Stimulated activated CD4-positive, alpha-beta T cell treated with anti-CD3 and anti-CD28 coated beads, Interleukin-12 subunit alpha, Interleukin-12 subunit beta, amount 100 ng/mL, for 24 hours (primary cell): Measurements from ENCODE around the gene GPN3.
A peak's percentile ranks its signal among the peaks of the same experiment; 100 is the strongest.
"Not testable (repeated sequence)": the region's sequence is repeated elsewhere in the genome, so short reads cannot be mapped to it uniquely, and the experiment has no call there.

Experiments used
- DNase-seq, 2 experiments: peaks; one replicate each; pipeline ENCODE4 v3.0.0-alpha.2; 2020; ENCODE audit warnings: low read depth in 2 of 2

GPN3 gene

GRCh38 chr12:110468214-110469048 lies at the start of gene GPN3, which contains the start of gene FAM216A:
TSS of gene GPN3 (minus strand) at chr12:110468257. CDS start at chr12:110468203, 54 bp downstream.
TSS of gene FAM216A (plus strand) at chr12:110468845. CDS start at chr12:110468876, 31 bp downstream.
- DNase-seq: peak; percentile 89 to 91

DNA sequence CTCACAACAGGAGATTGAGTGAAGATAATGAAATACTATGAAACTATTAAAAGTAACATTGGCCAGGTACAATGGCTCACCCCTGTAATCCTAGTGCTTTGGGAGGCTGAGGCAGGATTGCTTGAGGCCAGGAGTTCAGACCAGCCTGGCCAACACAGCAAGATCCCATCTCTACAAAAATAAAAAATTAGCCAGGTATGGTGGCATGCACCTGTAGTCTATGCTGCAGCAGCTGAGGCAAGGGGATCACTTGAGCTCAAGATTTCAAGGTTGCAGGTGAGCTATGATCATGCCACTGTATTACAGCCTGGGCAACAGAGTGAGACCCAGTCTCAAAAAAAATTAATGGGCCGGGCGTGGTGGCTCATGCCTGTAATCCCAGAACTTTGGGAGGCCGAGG lies 48.9 kb upstream of the GPN3 start:
- DNase-seq: no peak

DNA sequence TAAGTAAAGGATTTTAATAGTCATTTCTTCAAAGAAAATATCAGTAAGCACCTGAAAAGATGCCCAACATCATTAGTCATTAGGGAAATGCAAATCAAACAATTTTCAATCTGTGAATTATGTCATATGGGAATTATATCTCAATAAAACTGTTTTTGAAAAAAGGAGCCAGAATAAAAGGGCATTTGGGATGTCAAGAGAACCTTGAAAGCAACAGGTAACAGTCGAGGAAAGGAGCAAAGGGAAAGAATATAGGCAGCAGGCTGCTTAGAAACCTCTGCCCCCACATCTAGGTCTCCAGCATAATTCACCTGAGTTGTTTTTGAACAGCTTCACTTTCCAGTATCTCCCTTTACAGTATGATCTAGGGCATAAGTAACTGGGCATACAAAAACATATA lies 46.3 kb upstream of the GPN3 start:
- no peak for DNase-seq

DNA sequence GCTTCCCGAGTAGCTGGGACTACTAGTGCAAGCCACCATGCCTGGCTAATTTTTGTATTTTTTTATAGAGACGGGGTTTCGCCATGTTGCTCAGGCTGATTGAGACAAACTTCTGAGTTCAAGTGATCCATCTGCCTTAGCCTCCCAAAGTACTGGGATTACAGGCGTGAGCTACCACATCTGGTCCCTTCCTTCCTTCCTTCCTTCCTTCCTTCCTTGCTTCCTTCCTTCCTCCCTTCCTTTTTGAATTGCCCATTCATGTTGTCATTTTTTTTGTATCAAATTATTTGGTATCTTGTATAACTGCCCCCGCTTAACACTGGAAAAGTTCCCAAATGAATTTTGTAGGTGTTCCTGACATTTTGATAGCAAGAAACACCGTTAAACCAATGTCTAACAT lies 45.8 kb upstream of the GPN3 start:
- DNase-seq: no peak

- no peak for DNase-seq
These were observed 40.1 kb upstream of the GPN3 start for GRCh38 chr12:110508071-110508586.

- no peak for DNase-seq
These were observed 37.3 kb upstream of the GPN3 start for GRCh38 chr12:110505332-110505731.

DNA sequence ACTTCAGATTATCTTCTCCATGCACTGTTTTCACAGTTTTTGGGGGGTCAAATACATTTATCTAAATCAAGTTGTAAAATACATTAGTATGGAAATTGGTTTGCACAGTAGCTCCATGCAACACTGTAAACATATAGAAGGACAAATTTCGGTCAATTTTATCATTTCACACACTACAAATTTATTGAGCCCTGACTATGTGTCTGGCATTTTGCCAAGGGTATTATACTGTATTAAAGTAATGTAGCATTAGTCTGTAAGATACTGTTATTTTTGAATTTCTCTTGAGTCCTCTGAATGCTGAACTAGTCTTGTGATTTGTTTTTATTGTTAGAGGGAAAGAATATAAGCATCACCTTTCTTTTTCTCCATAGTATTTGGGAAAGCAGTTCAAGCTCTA lies 35.4 kb upstream of the GPN3 start:
- DNase-seq: no peak

- peak; percentile 96 to 97 for DNase-seq
These were observed 34.0 kb upstream of the GPN3 start, which contains the start of the genes RAD9B and VPS29 for GRCh38 chr12:110501752-110502738. TSS of gene RAD9B (plus strand) at chr12:110502331. CDS start at chr12:110502338, 7 bp downstream. TSS of gene VPS29 (minus strand) at chr12:110502111. CDS start at chr12:110502051, 60 bp downstream.

GRCh38 chr12:110501399-110501751 lies 33.3 kb upstream of the GPN3 start:
- peak in 1 of 2 experiments; percentile 28 for DNase-seq

DNA sequence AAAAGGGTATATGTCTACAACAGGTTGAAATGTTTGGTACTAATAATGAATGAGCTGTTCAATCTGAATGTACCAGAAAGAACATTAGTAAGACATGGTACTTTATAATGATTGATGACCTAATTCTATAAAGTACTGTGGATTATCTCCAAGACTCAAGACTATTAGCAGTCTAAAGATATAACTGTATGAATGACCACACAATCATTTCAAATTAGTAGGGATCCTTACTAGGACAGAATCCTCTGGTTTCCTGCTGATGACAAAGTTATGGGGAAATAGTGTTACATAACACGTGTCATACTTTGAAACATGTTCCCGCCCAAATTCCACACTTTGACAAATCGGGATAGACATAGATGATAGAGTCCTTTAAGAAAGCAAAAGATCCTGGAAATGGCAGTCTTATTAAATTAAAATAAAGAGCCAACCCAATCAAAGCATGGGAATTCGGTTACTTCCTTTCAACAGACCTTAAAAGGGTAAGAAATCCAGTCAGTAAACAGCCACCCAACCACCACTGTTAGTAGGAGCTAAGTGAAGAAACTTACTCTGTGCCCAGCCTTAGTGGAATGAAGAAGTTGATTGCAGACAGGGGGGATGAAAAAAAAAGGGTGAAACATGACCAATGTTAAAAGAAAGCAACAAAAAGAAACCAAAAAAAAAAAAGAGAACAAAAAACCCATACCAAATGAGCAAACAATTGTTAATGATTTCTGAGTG lies 31.1 kb upstream of the GPN3 start:
- DNase-seq: no peak

- DNase-seq: no peak
These were observed 7.4 kb upstream of the GPN3 start for GRCh38 chr12:110475426-110475825.

DNA sequence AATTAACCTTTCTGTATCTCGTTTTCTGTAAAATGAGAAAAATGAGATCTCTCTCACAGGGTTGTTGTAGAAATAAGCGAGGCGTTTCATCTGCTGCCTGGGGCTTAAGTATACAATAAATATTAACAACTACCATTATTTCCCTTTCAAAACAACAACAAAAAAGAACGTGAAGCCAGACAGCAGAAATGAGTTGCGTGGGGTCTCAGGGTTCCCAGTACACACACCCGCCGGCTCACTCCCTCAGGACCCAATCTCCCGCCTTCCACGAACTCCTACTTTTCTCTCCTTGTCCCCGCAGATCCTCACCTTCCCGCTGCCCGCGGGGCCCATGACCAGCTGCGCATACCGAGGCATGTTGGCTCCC lies 227 bp downstream of the GPN3 start:
- DNase-seq: no peak

DNA sequence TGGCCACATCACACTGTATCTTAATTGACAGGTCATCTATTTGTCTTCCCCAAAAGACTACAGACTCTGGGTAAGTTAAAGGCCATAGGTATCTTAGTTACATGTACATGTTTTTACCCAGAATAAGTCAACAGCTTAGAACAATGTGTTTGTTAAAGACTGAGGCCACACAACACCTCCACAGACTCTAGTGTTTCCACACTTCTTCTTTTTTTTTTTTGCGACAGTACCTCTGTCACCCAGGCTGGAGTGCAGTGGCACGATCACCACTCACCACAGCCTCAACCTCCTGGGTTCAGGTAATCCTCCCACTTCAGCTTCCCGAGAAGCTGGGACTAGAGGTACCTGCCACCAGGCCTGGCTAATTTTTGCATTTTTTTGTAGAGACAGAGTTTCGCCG lies 1.3 kb downstream of the GPN3 start:
- DNase-seq: no peak

DNA sequence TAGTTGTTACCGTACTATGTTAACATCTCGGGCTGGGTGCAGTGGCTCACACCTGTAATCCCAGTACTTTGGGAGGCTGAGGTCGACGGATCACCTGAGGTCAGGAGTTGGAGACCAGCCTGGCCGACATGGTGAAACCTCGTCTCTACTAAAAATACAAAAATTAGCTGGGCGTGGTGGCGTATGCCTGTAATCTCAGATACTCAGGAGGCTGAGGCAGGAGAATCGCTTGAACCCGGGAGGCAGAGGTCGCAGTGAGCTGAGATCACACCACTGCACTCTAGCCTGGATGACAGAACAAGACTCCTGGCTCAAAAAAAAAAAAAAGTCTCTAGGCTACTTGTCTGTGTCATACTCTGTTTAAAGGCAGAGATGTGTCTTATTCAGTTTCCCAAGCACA lies 2.3 kb downstream of the GPN3 start:
- not testable (repeated sequence) for DNase-seq

- no peak for DNase-seq
These were observed 3.0 kb downstream of the GPN3 start for GRCh38 chr12:110465024-110465423.

DNA sequence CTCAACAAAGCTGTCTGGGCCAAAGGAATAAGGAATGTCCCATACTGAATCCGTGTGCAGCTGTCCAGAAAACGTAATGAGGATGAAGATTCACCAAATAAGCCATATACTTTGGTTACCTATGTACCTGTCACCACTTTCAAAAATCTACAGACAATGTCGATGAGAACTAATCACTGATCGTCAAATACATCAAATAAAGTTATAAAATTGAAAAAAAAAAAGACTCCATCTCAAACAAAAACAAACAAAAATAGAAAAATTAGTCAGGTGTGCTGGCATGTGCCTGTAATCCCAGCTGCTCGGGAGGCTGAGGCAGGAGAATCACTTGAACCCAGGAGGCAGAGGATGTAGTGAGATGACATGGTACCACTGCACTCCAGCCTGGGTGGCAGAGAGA lies 6.9 kb downstream of the GPN3 start:
- DNase-seq: not testable (repeated sequence)

GRCh38 chr12:110458756-110459155 lies 9.3 kb downstream of the GPN3 start:
- no peak for DNase-seq

- no peak for DNase-seq
These were observed 14.3 kb downstream of the GPN3 start for GRCh38 chr12:110453569-110454296.

DNA sequence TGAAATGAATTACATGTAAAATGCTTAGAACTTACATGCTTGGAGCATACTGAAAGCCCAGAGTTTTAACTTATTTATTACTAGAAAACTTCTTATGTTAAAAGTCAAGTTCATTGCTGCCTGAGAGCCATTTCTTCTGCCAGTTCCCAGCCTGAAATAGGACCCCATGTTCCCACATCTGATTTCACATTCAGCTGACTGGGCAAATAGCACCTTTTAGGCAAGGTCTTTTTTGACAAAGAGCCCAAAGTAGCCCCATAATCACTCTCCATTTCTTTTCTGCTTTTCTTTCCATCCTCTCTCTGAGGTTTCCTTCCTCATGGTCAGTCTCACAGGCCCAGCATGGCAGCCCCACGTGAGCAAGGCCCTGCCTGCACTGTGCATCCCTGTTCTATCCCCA lies 16.8 kb downstream of the GPN3 start:
- DNase-seq: no peak

DNA sequence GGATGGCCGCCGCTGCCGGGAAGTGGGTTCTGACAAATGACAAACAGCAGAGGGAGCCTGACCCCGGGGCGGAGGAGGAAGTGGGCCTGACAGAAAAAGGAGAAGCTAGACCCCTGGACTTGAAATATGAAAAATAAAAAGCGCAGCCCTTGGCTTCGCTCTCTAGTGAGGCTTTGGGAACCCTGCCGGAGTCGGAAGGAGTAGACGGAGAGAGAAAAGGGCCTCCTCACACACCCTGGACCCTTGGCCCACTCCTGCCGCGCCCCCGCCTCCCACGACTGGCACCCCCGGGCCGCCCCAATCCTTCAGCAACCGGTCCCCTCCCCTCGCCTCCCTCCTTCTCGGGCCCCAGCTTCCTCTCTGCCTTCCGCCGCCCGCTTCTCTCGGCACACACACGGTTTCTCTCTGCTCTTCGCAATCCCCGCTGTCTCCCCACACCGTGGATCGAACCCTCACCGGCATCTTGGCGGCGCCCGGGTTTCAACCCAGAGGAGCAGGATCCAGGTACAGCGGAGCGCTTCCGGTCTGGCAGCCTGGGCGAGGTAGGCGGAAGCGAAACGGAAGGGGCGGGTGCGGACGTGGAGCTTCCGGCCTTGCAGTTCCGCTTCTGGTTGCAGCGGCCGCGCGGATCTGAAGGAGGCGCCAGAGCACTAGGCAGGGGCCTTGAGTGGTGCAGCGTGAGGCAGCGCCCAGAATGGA lies 18.1 kb downstream of the GPN3 start, which contains the start of gene ARPC3:
Gene ARPC3, minus strand, starts transcription at position 539 of the 699 bp plus-strand sequence. Its CDS starts 77 bp downstream, at position 462.
- DNase-seq: peak; percentile 90 to 95
